SK-N-MC (cell line): ENCODE measurements around the gene UTF1.

ENCODE experiments used
- DNase-seq: peaks from one replicate; pipeline ENCODE4 v3.0.0-alpha.2; 2011; ENCODE audit warnings: low read depth, low spot score
- H3K27ac ChIP-seq: fragments of 200-600 bp; sonication (generic); 2 replicates; pipeline ENCODE4 v1.5.1; 2016; ENCODE audit warnings: mixed run types
- H3K36me3 ChIP-seq: fragments of 200-600 bp; sonication (generic); 2 replicates; pipeline ENCODE4 v1.6.1; 2017; ENCODE audit warnings: antibody characterized with exemption, low read length, mixed read lengths; ENCODE audit not compliant: insufficient read depth
- H3K4me3 ChIP-seq: fragments of 200-600 bp; sonication (generic); 2 replicates; pipeline ENCODE4 v1.5.1; 2016
- H3K9ac ChIP-seq: fragments of 200-600 bp; sonication (generic); 2 replicates; pipeline ENCODE4 v1.8.0; 2017; ENCODE audit warnings: mixed run types, mixed read lengths; ENCODE audit not compliant: insufficient read length
- H3K9me3 ChIP-seq: fragments of 200-600 bp; sonication (generic); 2 replicates; pipeline ENCODE4 v1.6.1; 2017; ENCODE audit warnings: low read depth, mild to moderate bottlenecking, antibody characterized with exemption, low read length, moderate library complexity, mixed read lengths
- EZH2 ChIP-seq: fragments of 200-600 bp; sonication (generic); IDR thresholded peaks from one replicate; pipeline ENCODE4 v1.6.1; 2017; ENCODE audit warnings: antibody characterized with exemption
- FOXP2 ChIP-seq: optimal IDR thresholded peaks from 2 replicates; pipeline ENCODE3; 2011; ENCODE audit warnings: mild to moderate bottlenecking, moderate library complexity; ENCODE audit not compliant: insufficient read depth; ENCODE audit errors: extremely low read length, control extremely low read depth
- POLR2AphosphoS5 ChIP-seq: IDR thresholded peaks from 2 replicates; pipeline ENCODE4 v1.6.1; 2012; ENCODE audit warnings: mild to moderate bottlenecking, low read depth, low read length, borderline replicate concordance

The UTF1 gene, protein sequence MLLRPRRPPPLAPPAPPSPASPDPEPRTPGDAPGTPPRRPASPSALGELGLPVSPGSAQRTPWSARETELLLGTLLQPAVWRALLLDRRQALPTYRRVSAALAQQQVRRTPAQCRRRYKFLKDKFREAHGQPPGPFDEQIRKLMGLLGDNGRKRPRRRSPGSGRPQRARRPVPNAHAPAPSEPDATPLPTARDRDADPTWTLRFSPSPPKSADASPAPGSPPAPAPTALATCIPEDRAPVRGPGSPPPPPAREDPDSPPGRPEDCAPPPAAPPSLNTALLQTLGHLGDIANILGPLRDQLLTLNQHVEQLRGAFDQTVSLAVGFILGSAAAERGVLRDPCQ

DNA sequence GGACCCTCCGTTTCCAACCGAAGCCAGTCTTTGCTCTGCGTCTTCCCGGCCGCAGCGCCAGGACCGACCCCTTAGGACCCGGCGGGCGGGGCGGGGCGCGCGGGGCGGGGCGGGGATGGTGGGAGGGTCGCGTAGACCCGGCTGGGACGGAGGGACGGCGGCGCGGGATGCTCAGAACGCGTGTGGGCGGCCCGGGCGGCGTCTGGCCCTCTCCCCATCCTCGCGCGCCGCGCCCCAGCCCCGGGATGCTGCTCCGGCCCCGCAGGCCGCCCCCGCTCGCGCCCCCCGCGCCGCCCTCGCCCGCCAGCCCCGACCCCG lies at the start of gene UTF1:
TSS of gene UTF1 (plus strand) at position 174 of the 318 bp plus-strand sequence. CDS start at position 246, 72 bp downstream.
- H3K9me3 ChIP-seq, result no peaks in the 10 kb centered on the region
- TF ChIP-seq EZH2, result no peak
- TF ChIP-seq FOXP2, result no peak
- TF ChIP-seq POLR2AphosphoS5, result no peak
- no peak within 1 kb of the TSS for H3K27ac ChIP-seq
- DNase-seq, result no peak
- H3K9ac ChIP-seq, result no peak within 1 kb of the TSS
- no peak within 1 kb of the TSS for H3K4me3 ChIP-seq
- H3K36me3 ChIP-seq, result no peaks in the 10 kb centered on the region

DNA sequence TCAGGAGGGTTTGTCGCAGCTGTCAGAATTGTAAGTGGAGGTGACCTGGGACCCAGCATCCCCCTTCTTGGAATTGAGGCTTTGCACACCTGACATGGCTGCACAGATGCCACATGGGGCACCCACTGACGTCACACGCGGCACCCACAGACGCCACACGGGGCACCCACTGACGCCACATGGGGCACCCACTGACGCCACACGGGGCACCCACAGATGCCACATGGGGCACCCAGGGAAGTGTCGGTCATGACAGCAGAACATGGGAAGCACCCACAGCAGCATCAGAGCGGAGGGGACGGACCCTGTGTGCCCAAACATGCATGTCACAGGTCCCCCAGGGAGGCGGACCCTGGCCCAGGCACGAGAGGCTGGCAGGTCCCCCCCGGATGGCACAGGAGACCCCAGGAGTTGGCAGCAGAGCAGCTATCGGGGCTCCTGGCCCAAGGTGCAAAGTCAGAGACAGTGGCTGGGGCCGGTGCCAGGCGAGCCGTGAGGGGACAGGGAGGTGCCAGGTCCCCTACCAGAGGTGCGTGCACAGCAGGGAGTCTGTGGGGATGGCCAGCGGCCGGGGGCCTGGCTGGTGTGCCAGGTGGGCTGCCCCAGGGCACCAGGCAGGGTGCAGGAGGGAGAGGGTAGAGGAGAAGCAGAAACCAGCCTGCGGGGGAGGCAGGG lies 48.9 kb upstream of the UTF1 start:
- Histone ChIP-seq H3K4me3 (no peak overlapping the region), H3K27ac (no peak overlapping the region), H3K36me3 (no peaks in the 10 kb centered on the region), H3K9ac (no peak overlapping the region), H3K9me3 (no peaks in the 10 kb centered on the region)
- DNase-seq, result no peak
- TF ChIP-seq POLR2AphosphoS5 (no peak), EZH2 (no peak), FOXP2 (no peak)

DNA sequence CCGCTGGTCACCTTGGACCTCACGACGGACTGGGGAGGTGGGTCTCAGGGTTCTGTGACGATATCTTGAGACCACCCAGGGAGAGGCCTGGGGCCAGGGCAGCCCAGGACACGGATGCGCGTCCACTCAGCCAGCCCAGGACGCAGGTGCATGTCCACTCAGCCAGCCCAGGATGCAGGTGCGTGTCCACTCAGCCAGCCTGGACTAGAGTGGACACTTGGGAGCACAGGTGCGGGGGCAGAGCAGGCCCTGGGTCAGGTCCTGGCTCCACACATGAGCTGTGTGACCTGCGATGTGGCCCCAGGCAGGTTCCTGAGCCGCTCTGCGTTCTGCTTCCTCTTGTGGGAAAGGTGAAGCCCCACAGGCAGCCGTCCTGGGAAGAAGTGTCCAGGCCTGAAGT lies 47.8 kb upstream of the UTF1 start:
- H3K9me3 ChIP-seq, result no peaks in the 10 kb centered on the region
- no peak for TF ChIP-seq FOXP2
- no peak for TF ChIP-seq POLR2AphosphoS5
- no peak for TF ChIP-seq EZH2
- no peak for DNase-seq
- no peaks in the 10 kb centered on the region for H3K36me3 ChIP-seq
- no peak overlapping the region for H3K4me3 ChIP-seq
- H3K27ac ChIP-seq, result no peak overlapping the region
- no peak overlapping the region for H3K9ac ChIP-seq

DNA sequence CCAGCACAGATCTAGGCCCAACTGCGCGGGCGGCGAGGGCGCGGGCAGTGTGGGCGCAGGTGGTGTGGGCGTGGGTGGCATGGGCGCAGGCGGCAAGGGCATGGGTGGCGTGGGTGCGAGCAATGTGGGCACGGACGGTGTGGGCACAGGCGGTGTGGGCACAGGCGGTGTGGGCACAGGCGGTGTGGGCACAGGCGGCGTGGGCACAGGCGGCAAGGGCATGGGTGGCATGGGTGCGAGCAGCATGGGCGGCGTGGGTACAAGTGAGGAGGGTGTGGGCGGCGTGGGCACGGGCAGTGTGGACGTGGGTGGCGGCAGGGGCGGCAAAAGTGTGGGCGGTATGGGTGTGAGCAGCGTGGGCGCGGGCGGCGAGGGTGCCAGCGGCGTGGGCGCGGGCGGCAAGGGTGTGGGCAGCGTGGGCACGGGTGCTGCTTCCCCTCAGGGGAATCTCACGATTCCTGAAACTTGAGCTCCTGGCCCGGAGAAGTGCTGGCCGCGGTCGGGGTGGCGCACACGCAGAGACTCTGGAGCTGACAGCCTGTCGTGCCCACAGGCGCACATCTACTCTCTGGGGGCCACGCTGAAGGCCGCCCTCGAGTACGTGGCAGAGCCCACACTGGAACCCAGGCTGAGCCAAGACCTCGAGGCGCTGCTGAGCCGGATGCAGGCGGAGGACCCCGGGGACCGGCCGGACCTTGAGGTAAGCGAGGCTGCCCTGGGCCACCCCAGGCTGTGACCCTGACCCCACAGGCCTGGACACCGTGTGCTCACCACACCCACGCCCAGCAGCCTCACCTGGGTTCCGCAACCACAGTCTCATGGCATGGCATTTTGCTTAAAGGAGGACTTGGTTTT lies 47.0 kb upstream of the UTF1 start:
- TF ChIP-seq FOXP2, result no peak
- TF ChIP-seq POLR2AphosphoS5, result no peak
- no peak for TF ChIP-seq EZH2
- Histone ChIP-seq H3K9me3 (no peaks in the 10 kb centered on the region), H3K36me3 (no peaks in the 10 kb centered on the region), H3K27ac (no peak overlapping the region), H3K4me3 (no peak overlapping the region), H3K9ac (no peak overlapping the region)
- no peak for DNase-seq

DNA sequence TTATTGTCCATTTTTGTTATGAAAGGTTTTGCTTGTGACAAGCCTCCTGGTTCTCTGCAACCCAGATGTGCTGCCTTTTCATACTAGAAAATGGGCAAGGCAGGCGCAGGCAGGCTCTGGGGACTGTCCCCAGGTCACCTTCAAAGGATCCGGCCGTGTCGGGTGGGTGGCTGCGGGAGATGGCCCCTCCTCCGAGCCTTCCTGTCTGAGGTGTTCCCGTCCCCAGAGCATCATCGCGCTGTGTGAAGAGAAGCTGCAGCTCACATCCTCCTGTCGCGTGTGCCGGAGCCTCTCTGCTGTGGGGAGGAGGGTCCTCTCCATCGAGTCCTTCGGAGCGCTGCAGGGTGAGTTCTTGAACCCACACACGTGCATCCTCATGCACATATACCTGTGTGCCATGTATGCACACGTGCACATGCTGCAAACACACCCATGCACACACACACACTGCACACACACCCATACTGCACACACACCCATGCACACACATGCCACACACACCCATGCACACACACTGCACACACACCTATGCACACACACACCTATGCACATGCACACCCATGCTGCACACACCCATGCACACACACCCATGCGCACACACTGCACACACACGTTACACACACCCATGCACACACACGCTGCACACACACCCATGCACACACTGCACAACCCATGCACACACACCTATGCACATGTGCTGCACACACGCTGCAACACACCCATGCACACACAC lies 46.2 kb upstream of the UTF1 start:
- TF ChIP-seq EZH2 (no peak), FOXP2 (no peak), POLR2AphosphoS5 (no peak)
- Histone ChIP-seq H3K9me3 (no peaks in the 10 kb centered on the region), H3K4me3 (no peak overlapping the region), H3K27ac (no peak overlapping the region), H3K36me3 (no peaks in the 10 kb centered on the region), H3K9ac (no peak overlapping the region)
- DNase-seq, result no peak

DNA sequence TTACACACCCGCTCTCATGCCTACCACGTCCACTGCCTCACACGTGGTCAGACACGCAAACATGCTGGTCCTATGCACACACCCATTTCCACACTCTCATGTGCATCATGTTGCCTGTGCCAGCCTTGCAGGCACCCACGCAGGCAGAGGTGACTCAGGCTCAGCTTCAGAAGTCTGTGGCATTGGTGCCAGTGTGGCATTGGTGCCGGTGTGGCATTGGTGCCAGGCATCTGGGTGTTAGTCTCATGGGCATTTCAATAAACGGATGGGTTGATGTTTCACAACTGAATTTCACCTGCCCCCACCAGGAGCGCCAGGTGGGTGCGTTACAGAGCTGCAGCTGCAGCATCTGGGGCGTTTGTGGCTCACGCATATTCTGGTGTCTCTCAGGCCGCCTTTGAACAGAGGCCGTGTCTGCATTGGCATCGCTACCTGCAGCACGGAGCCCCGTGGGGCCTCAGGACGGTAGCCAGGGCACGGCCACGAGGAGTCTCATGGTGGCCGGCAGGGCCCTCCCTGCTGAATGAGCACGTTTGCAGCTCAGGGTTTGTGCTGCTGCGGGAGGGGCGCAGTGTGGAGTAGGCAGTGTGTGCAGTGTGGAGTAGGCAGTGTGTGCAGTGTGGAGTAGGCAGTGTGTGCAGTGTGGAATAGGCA lies 45.3 kb upstream of the UTF1 start:
- Histone ChIP-seq H3K9ac (no peak overlapping the region), H3K4me3 (no peak overlapping the region), H3K9me3 (no peaks in the 10 kb centered on the region), H3K36me3 (no peaks in the 10 kb centered on the region), H3K27ac (no peak overlapping the region)
- DNase-seq, result no peak
- TF ChIP-seq POLR2AphosphoS5 (no peak), EZH2 (no peak), FOXP2 (no peak)

DNA sequence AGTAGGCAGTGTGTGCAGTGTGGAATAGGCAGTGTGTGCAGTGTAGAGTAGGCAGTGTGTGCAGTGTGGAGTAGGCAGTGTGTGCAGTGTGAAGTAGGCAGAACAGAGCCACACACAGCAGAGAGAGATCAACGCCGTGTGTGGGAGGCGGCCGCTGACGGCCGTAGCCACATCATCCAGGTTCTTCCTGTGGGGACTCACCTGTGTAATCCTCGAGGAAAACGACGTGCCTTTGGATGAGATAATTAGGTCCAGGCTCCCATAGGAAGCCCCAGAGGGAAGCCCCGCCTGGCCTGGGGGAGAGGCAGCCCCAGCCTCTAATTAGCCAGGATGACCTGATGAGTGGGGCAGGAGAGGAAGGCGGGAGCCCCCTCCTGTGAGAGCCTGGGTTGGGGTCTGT lies 44.6 kb upstream of the UTF1 start:
- Histone ChIP-seq H3K4me3 (no peak overlapping the region), H3K36me3 (no peaks in the 10 kb centered on the region), H3K9me3 (no peaks in the 10 kb centered on the region), H3K27ac (no peak overlapping the region), H3K9ac (no peak overlapping the region)
- DNase-seq, result no peak
- TF ChIP-seq POLR2AphosphoS5 (no peak), EZH2 (no peak), FOXP2 (no peak)
